SJSA1 (cell line): ENCODE results near the gene FLYWCH1. TPM values are rescaled to one million over a fixed set of nuclear protein-coding genes. Genes with fewer than 3 reads are reported as not detected.
A peak's percentile ranks its signal among the peaks of the same experiment; 100 is the strongest.
"Not testable (repeated sequence)": the region's sequence is repeated elsewhere in the genome, so short reads cannot be mapped to it uniquely, and the experiment has no call there.

Experiments
- DNase-seq, 2 experiments: peaks; one replicate each; pipeline ENCODE4 v3.0.0-alpha.2; 2015 to 2020; ENCODE audit warnings: low spot score in 2 of 2, low read depth in 1 of 2
- H3K27ac ChIP-seq: fragments of 250-450 bp; sonication (Bioruptor Pico); 2 replicates; pipeline ENCODE4 v1.5.1; 2020; ENCODE audit warnings: mild to moderate bottlenecking, moderate library complexity
- H3K27me3 ChIP-seq: fragments of 250-450 bp; sonication (Bioruptor Pico); replicated peaks from 2 replicates; pipeline ENCODE4 v1.5.1; 2020; ENCODE audit warnings: mild to moderate bottlenecking, moderate library complexity
- H3K36me3 ChIP-seq: fragments of 250-450 bp; sonication (Bioruptor Pico); 2 replicates; pipeline ENCODE4 v1.5.1; 2020; ENCODE audit warnings: mild to moderate bottlenecking
- H3K4me1 ChIP-seq: fragments of 250-450 bp; sonication (Bioruptor Pico); replicated peaks from 2 replicates; pipeline ENCODE4 v1.6.1; 2021; ENCODE audit warnings: mild to moderate bottlenecking
- H3K4me3 ChIP-seq: fragments of 250-450 bp; sonication (Bioruptor Pico); 2 replicates; pipeline ENCODE4 v1.5.1; 2020; ENCODE audit warnings: mild to moderate bottlenecking
- H3K9me3 ChIP-seq: fragments of 250-450 bp; sonication (Bioruptor Pico); replicated peaks from 2 replicates; pipeline ENCODE4 v1.5.1; 2020; ENCODE audit warnings: mild to moderate bottlenecking
- total RNA-seq: library from RNA; depleted of rRNA; stranded (reverse); fragments of >200 nt; shearing (Covaris generic); gene quantifications from 2 replicates; pipeline ENCODE4 v1.2.3, GENCODE V29; 2014

FLYWCH1 gene
- total RNA-seq, 1 experiment from 2014 or later: 14.7 TPM

- peak; percentile 93 to 100 for DNase-seq
- H3K36me3 ChIP-seq: peaks cover 4% of the 10 kb centered on the region; the same call in 1 of the 2 replicates
- H3K27ac ChIP-seq: peak overlapping the region; percentile 46; the same call in 1 of the 2 replicates
- peaks cover 4% of the 10 kb centered on the region; the same call in 1 of the 2 replicates for H3K9me3 ChIP-seq
- H3K4me3 ChIP-seq: peak overlapping the region; percentile 72
- peaks cover 17% of the 10 kb centered on the region for H3K4me1 ChIP-seq
- no peaks in the 10 kb centered on the region for H3K27me3 ChIP-seq
Observed at GRCh38 chr16:2905241-2905987, 6.3 kb upstream of the FLYWCH1 start.

- Histone ChIP-seq H3K27me3 (no peaks in the 10 kb centered on the region), H3K4me3 (no peak overlapping the region), H3K36me3 (peaks cover 4% of the 10 kb centered on the region; the same call in 1 of the 2 replicates), H3K27ac (no peak overlapping the region), H3K4me1 (peaks cover 17% of the 10 kb centered on the region), H3K9me3 (peaks cover 4% of the 10 kb centered on the region; the same call in 1 of the 2 replicates)
- DNase-seq: no peak
Observed at GRCh38 chr16:2905988-2906387, 5.7 kb upstream of the FLYWCH1 start.

GRCh38 chr16:2907084-2907753 is 4.5 kb upstream of the FLYWCH1 start:
- not testable (repeated sequence) for H3K27ac ChIP-seq, H3K27me3 ChIP-seq, H3K4me3 ChIP-seq, H3K9me3 ChIP-seq, H3K36me3 ChIP-seq
- peak in 1 of 2 experiments; percentile 47 for DNase-seq
- peaks cover 21% of the 10 kb centered on the region for H3K4me1 ChIP-seq

GRCh38 chr16:2910441-2910969 is 1.2 kb upstream of the FLYWCH1 start:
- Histone ChIP-seq H3K4me1 (peaks cover 10% of the 10 kb centered on the region), H3K27ac (no peak overlapping the region), H3K36me3 (peaks cover 11% of the 10 kb centered on the region; the same call in 1 of the 2 replicates), H3K27me3 (no peaks in the 10 kb centered on the region), H3K9me3 (no peaks in the 10 kb centered on the region), H3K4me3 (no peak overlapping the region)
- DNase-seq: no peak

- H3K9me3 ChIP-seq: no peaks in the 10 kb centered on the region
Observed at GRCh38 chr16:2912330-2913199, 834 bp downstream of the FLYWCH1 start.

GRCh38 chr16:2913603-2914002 is 1.9 kb downstream of the FLYWCH1 start:
- Histone ChIP-seq H3K4me3 (no peak overlapping the region), H3K27ac (no peak overlapping the region)
- no peak for DNase-seq

More at GRCh38 chr16:2912330-2913199, 834 bp downstream of the FLYWCH1 start:
- peak overlapping the region; percentile 81 for H3K4me3 ChIP-seq
- no peaks in the 10 kb centered on the region for H3K27me3 ChIP-seq
- H3K36me3 ChIP-seq: peaks cover 13% of the 10 kb centered on the region; the same call in 1 of the 2 replicates
- DNase-seq: peak in 1 of 2 experiments; percentile 38
- no peak overlapping the region for H3K27ac ChIP-seq
- H3K4me1 ChIP-seq: peaks cover 9% of the 10 kb centered on the region

GRCh38 chr16:2914233-2914632 is 2.5 kb downstream of the FLYWCH1 start:
- H3K27ac ChIP-seq: no peak overlapping the region
- DNase-seq: no peak
- no peak overlapping the region for H3K4me3 ChIP-seq
- H3K27me3 ChIP-seq: no peaks in the 10 kb centered on the region
- H3K36me3 ChIP-seq: peaks cover 13% of the 10 kb centered on the region; the same call in 1 of the 2 replicates
- peaks cover 9% of the 10 kb centered on the region for H3K4me1 ChIP-seq
- no peaks in the 10 kb centered on the region for H3K9me3 ChIP-seq

More at GRCh38 chr16:2913603-2914002, 1.9 kb downstream of the FLYWCH1 start:
- Histone ChIP-seq H3K27me3 (no peaks in the 10 kb centered on the region), H3K36me3 (peaks cover 13% of the 10 kb centered on the region; the same call in 1 of the 2 replicates), H3K9me3 (no peaks in the 10 kb centered on the region), H3K4me1 (peaks cover 9% of the 10 kb centered on the region)

- no peak overlapping the region for H3K4me3 ChIP-seq
- no peak for DNase-seq
- peaks cover 18% of the 10 kb centered on the region for H3K4me1 ChIP-seq
- H3K36me3 ChIP-seq: peaks cover 13% of the 10 kb centered on the region; the same call in 1 of the 2 replicates
- H3K27ac ChIP-seq: no peak overlapping the region
- H3K9me3 ChIP-seq: no peaks in the 10 kb centered on the region
- H3K27me3 ChIP-seq: no peaks in the 10 kb centered on the region
Observed at GRCh38 chr16:2915196-2915929, 3.6 kb downstream of the FLYWCH1 start.

GRCh38 chr16:2919511-2920255 is 8.0 kb downstream of the FLYWCH1 start:
- H3K4me3 ChIP-seq: no peak overlapping the region
- peaks cover 7% of the 10 kb centered on the region; the same call in 1 of the 2 replicates for H3K36me3 ChIP-seq
- DNase-seq: peak in 1 of 2 experiments; percentile 68
- peaks cover 14% of the 10 kb centered on the region for H3K4me1 ChIP-seq
- no peaks in the 10 kb centered on the region for H3K9me3 ChIP-seq
- H3K27ac ChIP-seq: no peak overlapping the region
- no peaks in the 10 kb centered on the region for H3K27me3 ChIP-seq

GRCh38 chr16:2923481-2923880 is 11.8 kb downstream of the FLYWCH1 start:
- Histone ChIP-seq H3K27ac (no peak overlapping the region), H3K4me1 (peaks cover 13% of the 10 kb centered on the region), H3K27me3 (no peaks in the 10 kb centered on the region), H3K9me3 (no peaks in the 10 kb centered on the region), H3K36me3 (no peaks in the 10 kb centered on the region), H3K4me3 (no peak overlapping the region)
- no peak for DNase-seq

GRCh38 chr16:2924901-2925755 is 13.4 kb downstream of the FLYWCH1 start:
- Histone ChIP-seq H3K36me3 (0 out of 2 replicates have a peak, but pooled peaks cover 4% of the 10 kb centered on the region), H3K4me1 (peaks cover 6% of the 10 kb centered on the region), H3K9me3 (no peaks in the 10 kb centered on the region), H3K4me3 (no peak overlapping the region), H3K27ac (no peak overlapping the region), H3K27me3 (no peaks in the 10 kb centered on the region)
- no peak for DNase-seq
